Liver (tissue), 9 donors: ENCODE results near the gene DFFB. TPM values are rescaled to one million over a fixed set of nuclear protein-coding genes. Genes with fewer than 3 reads are reported as not detected.

Experiments
- DNase-seq: peaks from one replicate; pipeline ENCODE4 v3.0.0-alpha.2; 2017; ENCODE audit warnings: low spot score
- H3K27ac ChIP-seq, 2 donors: one replicate each; pipeline ENCODE4 v1.7.0; 2013; ENCODE audit warnings: inconsistent platforms in 2 of 2, low read length in 2 of 2, control low read depth in 1 of 2, low read depth in 1 of 2, mild to moderate bottlenecking in 1 of 2
- H3K27me3 ChIP-seq, 4 donors: one replicate each; pipeline versions ENCODE4 v1.6.1 to v1.7.0; 2013; ENCODE audit warnings: low read length in 3 of 4, inconsistent platforms in 1 of 4, mild to moderate bottlenecking in 1 of 4, moderate library complexity in 1 of 4; ENCODE audit not compliant: control insufficient read depth in 4 of 4, insufficient read depth in 4 of 4
- H3K36me3 ChIP-seq, 4 donors: one replicate each; pipeline versions ENCODE4 v1.6.1 to v1.7.0; 2013; ENCODE audit warnings: low read length in 3 of 4, mild to moderate bottlenecking in 3 of 4, low read depth in 1 of 4, moderate library complexity in 1 of 4; ENCODE audit not compliant: control insufficient read depth in 4 of 4, insufficient read depth in 3 of 4
- H3K4me1 ChIP-seq, 4 donors: one replicate each; pipeline versions ENCODE4 v1.6.1 to v1.7.0; 2013; ENCODE audit warnings: low read length in 3 of 4, mild to moderate bottlenecking in 3 of 4, moderate library complexity in 1 of 4; ENCODE audit not compliant: control insufficient read depth in 4 of 4, insufficient read depth in 4 of 4
- H3K4me3 ChIP-seq, 3 donors: one replicate each; pipeline versions ENCODE4 v1.6.1 to v1.7.0; 2013; ENCODE audit warnings: low read length in 3 of 3, control low read depth in 1 of 3, low read depth in 1 of 3, mild to moderate bottlenecking in 1 of 3
- H3K9ac ChIP-seq, 2 donors: one replicate each; pipeline ENCODE4 v1.7.0; 2013; ENCODE audit warnings: low read length in 2 of 2, mild to moderate bottlenecking in 2 of 2, moderate library complexity in 2 of 2, control low read depth in 1 of 2, low read depth in 1 of 2
- H3K9me3 ChIP-seq, 4 donors: one replicate each; pipeline versions ENCODE4 v1.6.1 to v1.7.0; 2013; ENCODE audit warnings: low read length in 3 of 4; ENCODE audit not compliant: control insufficient read depth in 4 of 4
- EGR1 ChIP-seq, 2 donors: IDR thresholded peaks; 2 replicates each; pipeline ENCODE4 v1.6.1; 2016 to 2018; ENCODE audit warnings: antibody characterized with exemption in 2 of 2, low read depth in 2 of 2
- FOXA1 ChIP-seq: IDR thresholded peaks from 2 replicates; pipeline ENCODE4 v1.6.1; 2016; ENCODE audit warnings: antibody characterized with exemption
- FOXA2 ChIP-seq: IDR thresholded peaks from 2 replicates; pipeline ENCODE4 v1.6.1; 2016; ENCODE audit warnings: antibody characterized with exemption
- GABPA ChIP-seq, 2 donors: IDR thresholded peaks in 1 of 2; conservative IDR thresholded peaks in 1 of 2; 2 replicates each; pipeline ENCODE4 v1.6.1; 2016; ENCODE audit warnings: antibody characterized with exemption in 2 of 2, mild to moderate bottlenecking in 1 of 2, moderate library complexity in 1 of 2
- HNF4A ChIP-seq, 2 donors: conservative IDR thresholded peaks; 2 replicates each; pipeline ENCODE4 v1.6.1; 2016; ENCODE audit warnings: antibody characterized with exemption in 2 of 2, mild to moderate bottlenecking in 2 of 2
- HNF4G ChIP-seq: IDR thresholded peaks from 2 replicates; pipeline ENCODE4 v1.6.1; 2016; ENCODE audit warnings: antibody characterized with exemption
- JUND ChIP-seq, 2 donors: IDR thresholded peaks; 2 replicates each; pipeline ENCODE4 v1.6.1; 2016; ENCODE audit warnings: antibody characterized with exemption in 2 of 2
- MAX ChIP-seq: IDR thresholded peaks from 2 replicates; pipeline ENCODE4 v1.6.1; 2016; ENCODE audit warnings: antibody characterized with exemption
- NR2F2 ChIP-seq: IDR thresholded peaks from 2 replicates; pipeline ENCODE4 v1.6.1; 2016; ENCODE audit warnings: antibody characterized with exemption
- RAD21 ChIP-seq, 2 donors: IDR thresholded peaks; 2 replicates each; pipeline ENCODE4 v1.6.1; 2016; ENCODE audit warnings: antibody characterized with exemption in 2 of 2, mild to moderate bottlenecking in 2 of 2
- RXRA ChIP-seq, 2 donors: IDR thresholded peaks; 2 replicates each; pipeline ENCODE4 v1.6.1; 2017 to 2018; ENCODE audit warnings: antibody characterized with exemption in 2 of 2, mild to moderate bottlenecking in 1 of 2
- SP1 ChIP-seq: IDR thresholded peaks from 2 replicates; pipeline ENCODE4 v1.6.1; 2018; ENCODE audit warnings: antibody characterized with exemption, mild to moderate bottlenecking
- TAF1 ChIP-seq: conservative IDR thresholded peaks from 2 replicates; pipeline ENCODE4 v1.6.1; 2016; ENCODE audit warnings: antibody characterized with exemption, mild to moderate bottlenecking
- YY1 ChIP-seq: IDR thresholded peaks from 2 replicates; pipeline ENCODE4 v1.6.1; 2016; ENCODE audit warnings: antibody characterized with exemption, mild to moderate bottlenecking
- WGBS: extraction: QIAGEN DNeasy Blood & Tissue Kit; methylation state at CpG from one replicate; pipeline ENCODE4 v1.1.7; 2013; 5-methylcytosine and 5-hydroxymethylcytosine counted together
- polyA plus RNA-seq, 2 donors: library from polyadenylated mRNA; stranded (reverse) in 1 of 2; unstranded in 1 of 2; fragments of 200-250 nt in 1 of 2; fragments of >200 nt in 1 of 2; fragmentation: Nextera tagmentation in 1 of 2; extraction: Ambion mirVana in 1 of 2; gene quantifications; one replicate each; pipeline versions ENCODE4 v1.2.1 to v1.2.3, GENCODE V29; 2013 to 2015
- total RNA-seq, 2 donors: library from RNA; depleted of rRNA; stranded (reverse); fragments of >200 nt; gene quantifications; one replicate each; pipeline ENCODE4 v1.2.3, GENCODE V29; 2014
- TF ChIP-seq, protein P1 (sequence below): IDR thresholded peaks from 2 replicates; pipeline ENCODE4 v1.6.1; 2016; ENCODE audit warnings: antibody characterized with exemption
- TF ChIP-seq, protein P2 (sequence below): IDR thresholded peaks from 2 replicates; pipeline ENCODE4 v1.6.1; 2016; ENCODE audit warnings: antibody characterized with exemption, mild to moderate bottlenecking
- TF ChIP-seq, protein P3 (sequence below): fragments of 150-350 bp; IDR thresholded peaks from 2 replicates; pipeline ENCODE4 v1.5.1; 2017; ENCODE audit warnings: improper control_type of control experiment, low read depth, low read length; ENCODE audit not compliant: missing input control
- TF ChIP-seq, protein P4 (sequence below): IDR thresholded peaks from 2 replicates; pipeline ENCODE4 v1.6.1; 2016; ENCODE audit warnings: antibody characterized with exemption
- donor health status: healthy.
- donor health status: healthy.
- donor health status: healthy.
- donor health status: healthy.
- donor health status: healthy.

The DFFB gene
- total and polyA plus RNA-seq, 4 donors: 0.92 to 6.1 (median 2.9) TPM

DNA sequence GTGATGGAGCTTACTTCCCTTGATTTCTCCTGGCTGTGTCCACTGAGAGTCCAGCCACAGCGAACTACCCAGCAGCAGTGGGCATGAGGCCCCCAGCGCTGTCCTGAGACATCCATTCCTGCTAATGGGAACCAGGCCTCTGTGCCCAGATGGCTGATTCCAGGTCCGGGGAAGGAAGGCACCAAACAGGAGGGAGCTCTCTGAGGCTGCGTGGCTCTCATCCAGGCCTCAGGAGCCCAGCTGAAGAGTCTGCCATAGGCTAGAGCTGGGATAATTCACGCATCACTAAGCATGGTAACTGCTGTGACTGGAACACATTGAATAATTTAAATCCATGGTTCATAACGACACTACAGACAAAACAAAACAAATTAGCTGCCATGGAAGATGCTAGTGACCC is 36.3 kb upstream of the DFFB start:
- TF ChIP-seq FOXA1 (no peak), FOXA2 (no peak), MAX (no peak), JUND (IDR thresholded peaks at IDR 0.05) (no peak), HNF4G (no peak), RXRA (IDR thresholded peaks at IDR 0.05) (no peak), EGR1 (IDR thresholded peaks at IDR 0.05; ENCODE audit: low read depth in 2 of 2) (no peak), NR2F2 (no peak), YY1 (no peak), GABPA (IDR thresholded peaks at IDR 0.05 in 1 of 2, conservative IDR thresholded peaks at IDR 0.05 in 1 of 2) (no peak), SP1 (no peak), RAD21 (IDR thresholded peaks at IDR 0.05) (no peak), HNF4A (conservative IDR thresholded peaks at IDR 0.05) (no peak), TAF1 (no peak)
- TF ChIP-seq, protein P1, sequence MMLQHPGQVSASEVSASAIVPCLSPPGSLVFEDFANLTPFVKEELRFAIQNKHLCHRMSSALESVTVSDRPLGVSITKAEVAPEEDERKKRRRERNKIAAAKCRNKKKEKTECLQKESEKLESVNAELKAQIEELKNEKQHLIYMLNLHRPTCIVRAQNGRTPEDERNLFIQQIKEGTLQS: no peak
- TF ChIP-seq, protein P2, sequence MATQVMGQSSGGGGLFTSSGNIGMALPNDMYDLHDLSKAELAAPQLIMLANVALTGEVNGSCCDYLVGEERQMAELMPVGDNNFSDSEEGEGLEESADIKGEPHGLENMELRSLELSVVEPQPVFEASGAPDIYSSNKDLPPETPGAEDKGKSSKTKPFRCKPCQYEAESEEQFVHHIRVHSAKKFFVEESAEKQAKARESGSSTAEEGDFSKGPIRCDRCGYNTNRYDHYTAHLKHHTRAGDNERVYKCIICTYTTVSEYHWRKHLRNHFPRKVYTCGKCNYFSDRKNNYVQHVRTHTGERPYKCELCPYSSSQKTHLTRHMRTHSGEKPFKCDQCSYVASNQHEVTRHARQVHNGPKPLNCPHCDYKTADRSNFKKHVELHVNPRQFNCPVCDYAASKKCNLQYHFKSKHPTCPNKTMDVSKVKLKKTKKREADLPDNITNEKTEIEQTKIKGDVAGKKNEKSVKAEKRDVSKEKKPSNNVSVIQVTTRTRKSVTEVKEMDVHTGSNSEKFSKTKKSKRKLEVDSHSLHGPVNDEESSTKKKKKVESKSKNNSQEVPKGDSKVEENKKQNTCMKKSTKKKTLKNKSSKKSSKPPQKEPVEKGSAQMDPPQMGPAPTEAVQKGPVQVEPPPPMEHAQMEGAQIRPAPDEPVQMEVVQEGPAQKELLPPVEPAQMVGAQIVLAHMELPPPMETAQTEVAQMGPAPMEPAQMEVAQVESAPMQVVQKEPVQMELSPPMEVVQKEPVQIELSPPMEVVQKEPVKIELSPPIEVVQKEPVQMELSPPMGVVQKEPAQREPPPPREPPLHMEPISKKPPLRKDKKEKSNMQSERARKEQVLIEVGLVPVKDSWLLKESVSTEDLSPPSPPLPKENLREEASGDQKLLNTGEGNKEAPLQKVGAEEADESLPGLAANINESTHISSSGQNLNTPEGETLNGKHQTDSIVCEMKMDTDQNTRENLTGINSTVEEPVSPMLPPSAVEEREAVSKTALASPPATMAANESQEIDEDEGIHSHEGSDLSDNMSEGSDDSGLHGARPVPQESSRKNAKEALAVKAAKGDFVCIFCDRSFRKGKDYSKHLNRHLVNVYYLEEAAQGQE: no peak
- TF ChIP-seq, protein P3, sequence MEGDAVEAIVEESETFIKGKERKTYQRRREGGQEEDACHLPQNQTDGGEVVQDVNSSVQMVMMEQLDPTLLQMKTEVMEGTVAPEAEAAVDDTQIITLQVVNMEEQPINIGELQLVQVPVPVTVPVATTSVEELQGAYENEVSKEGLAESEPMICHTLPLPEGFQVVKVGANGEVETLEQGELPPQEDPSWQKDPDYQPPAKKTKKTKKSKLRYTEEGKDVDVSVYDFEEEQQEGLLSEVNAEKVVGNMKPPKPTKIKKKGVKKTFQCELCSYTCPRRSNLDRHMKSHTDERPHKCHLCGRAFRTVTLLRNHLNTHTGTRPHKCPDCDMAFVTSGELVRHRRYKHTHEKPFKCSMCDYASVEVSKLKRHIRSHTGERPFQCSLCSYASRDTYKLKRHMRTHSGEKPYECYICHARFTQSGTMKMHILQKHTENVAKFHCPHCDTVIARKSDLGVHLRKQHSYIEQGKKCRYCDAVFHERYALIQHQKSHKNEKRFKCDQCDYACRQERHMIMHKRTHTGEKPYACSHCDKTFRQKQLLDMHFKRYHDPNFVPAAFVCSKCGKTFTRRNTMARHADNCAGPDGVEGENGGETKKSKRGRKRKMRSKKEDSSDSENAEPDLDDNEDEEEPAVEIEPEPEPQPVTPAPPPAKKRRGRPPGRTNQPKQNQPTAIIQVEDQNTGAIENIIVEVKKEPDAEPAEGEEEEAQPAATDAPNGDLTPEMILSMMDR: no peak
- TF ChIP-seq, protein P4, sequence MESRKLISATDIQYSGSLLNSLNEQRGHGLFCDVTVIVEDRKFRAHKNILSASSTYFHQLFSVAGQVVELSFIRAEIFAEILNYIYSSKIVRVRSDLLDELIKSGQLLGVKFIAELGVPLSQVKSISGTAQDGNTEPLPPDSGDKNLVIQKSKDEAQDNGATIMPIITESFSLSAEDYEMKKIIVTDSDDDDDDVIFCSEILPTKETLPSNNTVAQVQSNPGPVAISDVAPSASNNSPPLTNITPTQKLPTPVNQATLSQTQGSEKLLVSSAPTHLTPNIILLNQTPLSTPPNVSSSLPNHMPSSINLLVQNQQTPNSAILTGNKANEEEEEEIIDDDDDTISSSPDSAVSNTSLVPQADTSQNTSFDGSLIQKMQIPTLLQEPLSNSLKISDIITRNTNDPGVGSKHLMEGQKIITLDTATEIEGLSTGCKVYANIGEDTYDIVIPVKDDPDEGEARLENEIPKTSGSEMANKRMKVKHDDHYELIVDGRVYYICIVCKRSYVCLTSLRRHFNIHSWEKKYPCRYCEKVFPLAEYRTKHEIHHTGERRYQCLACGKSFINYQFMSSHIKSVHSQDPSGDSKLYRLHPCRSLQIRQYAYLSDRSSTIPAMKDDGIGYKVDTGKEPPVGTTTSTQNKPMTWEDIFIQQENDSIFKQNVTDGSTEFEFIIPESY: no peak
- DNase-seq: no peak
- 92% methylated on average over 6 of the region's 6 CpGs for WGBS
- H3K4me1 ChIP-seq: no peaks in the 10 kb centered on the region
- H3K9me3 ChIP-seq: no peaks in the 10 kb centered on the region
- H3K27me3 ChIP-seq: no peaks in the 10 kb centered on the region
- H3K9ac ChIP-seq: no peak overlapping the region
- H3K4me3 ChIP-seq: no peak overlapping the region
- peaks cover 0 to 63% (median 27%) of the 10 kb centered on the region in 4 donors for H3K36me3 ChIP-seq
- H3K27ac ChIP-seq: no peak overlapping the region
